Stimulated activated naive CD8-positive, alpha-beta T cell treated with anti-CD3 and anti-CD28 coated beads, Interleukin-15, Interleukin-2, amounts not matched to agents 100 U/mL and 50 U/mL, for 24 hours (primary cell): Measurements from ENCODE around the gene HOXB4.

Source experiments
- ATAC-seq: fragments of 150-1000 bp; cut with Tn5 transposase; one replicate; pipeline ENCODE4 v1.10.0; 2021
- DNase-seq: peaks from one replicate; pipeline ENCODE4 v3.0.0; 2021

The HOXB4 gene

GRCh38 chr17:48559122-48559839 lies 18.9 kb downstream of the HOXB4 start:
- DNase-seq, result no peak
- no peak for ATAC-seq

DNA sequence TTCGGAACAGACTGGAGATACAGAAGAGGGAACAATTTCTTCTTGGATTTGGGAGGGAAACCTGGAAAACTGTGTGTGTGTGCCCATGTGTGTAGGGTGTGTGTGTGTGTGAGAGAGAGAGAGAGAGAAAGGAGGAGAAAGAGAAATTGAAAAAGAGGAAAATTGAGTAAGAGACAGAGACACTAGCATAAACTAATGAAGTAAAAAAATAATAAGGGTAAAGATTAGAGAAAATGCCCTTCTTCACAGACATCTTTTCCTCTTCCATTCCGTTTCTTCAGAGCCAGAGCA lies 19.4 kb downstream of the HOXB4 start:
- ATAC-seq (no peak), DNase-seq (no peak)

- ATAC-seq (no peak), DNase-seq (no peak)
Measured at GRCh38 chr17:48558057-48558830, 19.9 kb downstream of the HOXB4 start.

GRCh38 chr17:48556576-48557401 lies 21.4 kb downstream of the HOXB4 start:
- ATAC-seq (no peak), DNase-seq (no peak)

- ATAC-seq, result no peak
- no peak for DNase-seq
Measured at GRCh38 chr17:48556229-48556575, 21.9 kb downstream of the HOXB4 start.

DNA sequence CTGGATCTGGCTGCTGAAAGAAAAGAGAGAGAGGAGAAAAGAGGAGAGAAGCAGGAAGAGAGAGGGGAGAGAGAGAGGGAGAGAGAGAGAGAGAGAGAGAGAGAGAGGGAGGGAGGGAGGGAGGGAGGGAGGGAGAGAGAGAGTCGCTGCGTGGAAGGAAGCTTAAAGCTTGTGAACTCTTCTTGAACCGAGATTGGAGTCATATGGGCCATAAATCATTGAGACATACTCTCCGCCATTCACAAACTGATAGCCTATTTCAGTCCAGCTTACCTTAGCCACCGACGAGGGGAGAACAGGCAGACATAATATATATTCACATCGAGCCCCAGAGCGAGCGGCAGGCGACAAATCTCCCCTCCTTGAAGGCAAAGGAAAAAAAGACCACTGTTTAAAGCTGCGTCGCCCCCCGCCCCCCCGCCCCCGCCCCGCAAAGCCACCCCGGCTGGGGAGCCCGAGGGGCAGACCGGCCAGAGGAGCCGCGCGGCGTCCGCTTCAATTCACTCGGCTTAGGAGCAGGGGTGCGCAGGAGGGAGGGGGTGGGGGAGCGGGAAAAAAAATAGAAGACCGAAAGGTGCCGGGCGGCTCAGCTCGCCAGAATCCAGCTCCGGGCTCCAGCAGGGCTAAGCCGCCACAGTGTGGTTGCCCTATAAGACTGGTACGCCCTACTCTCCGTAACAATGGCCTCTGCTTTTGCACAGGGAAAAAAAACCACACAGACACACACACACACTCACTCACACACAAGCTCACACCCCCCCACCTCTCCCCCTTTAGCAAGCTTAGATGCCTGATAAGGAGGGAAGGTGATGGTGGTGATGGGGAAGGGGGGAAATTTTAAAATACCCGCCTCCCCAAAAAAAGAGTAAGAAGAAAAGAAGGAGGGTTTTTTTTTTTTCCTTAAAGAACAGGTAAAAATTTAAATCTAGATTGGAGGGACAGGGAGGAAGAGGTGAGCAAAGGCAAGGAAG lies 22.6 kb downstream of the HOXB4 start:
- ATAC-seq (peak; percentile 19), DNase-seq (no peak)

- DNase-seq (no peak), ATAC-seq (no peak)
Measured at GRCh38 chr17:48554412-48555257, 23.5 kb downstream of the HOXB4 start.

GRCh38 chr17:48553826-48554225 lies 24.3 kb downstream of the HOXB4 start:
- no peak for ATAC-seq

DNA sequence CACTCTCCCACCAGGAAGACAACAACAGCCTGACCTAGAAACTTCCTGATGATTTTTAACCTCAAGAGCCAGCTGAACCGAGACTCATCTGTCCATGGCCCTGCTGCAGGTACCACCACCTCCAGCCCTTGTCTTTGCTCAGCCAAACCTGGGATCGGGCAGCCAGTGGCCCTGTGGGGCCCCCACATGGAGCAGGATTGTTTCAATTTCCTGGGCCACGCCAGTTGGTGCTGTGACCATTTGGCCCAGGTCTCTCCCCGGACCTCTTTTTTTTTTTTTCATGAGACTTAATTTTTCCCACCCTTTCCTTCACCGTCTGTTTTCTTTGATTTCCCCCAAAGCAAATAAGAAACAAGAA lies 25.0 kb downstream of the HOXB4 start:
- no peak for DNase-seq
- ATAC-seq, result no peak

More at GRCh38 chr17:48553826-48554225, 24.3 kb downstream of the HOXB4 start:
- no peak for DNase-seq

- ATAC-seq (no peak), DNase-seq (no peak)
Measured at GRCh38 chr17:48552466-48553189, 25.5 kb downstream of the HOXB4 start.

DNA sequence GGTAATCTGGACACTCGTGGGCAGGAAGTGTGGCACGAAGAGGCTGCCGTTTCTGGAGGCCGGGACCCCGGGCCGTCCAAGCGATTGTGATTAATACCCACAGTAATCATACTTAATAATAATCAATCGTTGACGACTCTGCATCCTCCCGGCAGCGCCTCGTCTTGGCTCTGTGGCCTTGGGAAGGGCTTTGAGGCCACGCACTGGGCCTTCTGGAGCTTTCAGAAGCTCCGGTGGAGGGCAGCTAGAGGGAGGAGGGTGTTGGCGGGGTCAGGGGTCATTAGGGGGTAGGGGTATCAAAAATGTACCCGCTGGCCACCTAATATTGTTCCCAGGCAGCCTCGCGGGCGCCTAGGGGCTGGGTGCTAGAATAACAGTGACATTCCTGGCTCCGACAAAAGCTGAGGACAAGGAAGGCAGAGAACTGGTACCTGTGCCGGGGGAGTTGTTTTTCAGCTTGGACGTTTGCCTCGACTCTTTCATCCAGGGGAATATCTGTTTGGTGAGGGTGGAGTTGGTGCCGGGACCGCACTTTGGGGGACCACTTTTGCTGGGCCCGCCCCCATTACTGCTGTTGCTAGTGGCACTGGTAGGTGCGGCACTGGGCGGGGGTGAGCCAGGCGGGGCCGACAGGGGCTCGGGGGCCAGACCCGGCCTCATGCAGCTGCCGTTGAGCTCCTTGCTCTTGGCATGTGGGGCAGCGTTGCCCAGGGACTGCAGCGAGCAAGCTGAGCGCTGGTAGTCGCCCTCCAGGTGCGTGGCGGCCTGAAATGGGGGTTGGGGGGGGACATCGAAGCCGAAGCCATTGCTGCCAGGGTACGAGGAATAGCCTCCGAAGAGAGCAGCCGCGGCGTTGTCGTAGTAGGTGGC lies 26.3 kb downstream of the HOXB4 start:
- DNase-seq (no peak), ATAC-seq (no peak)

- ATAC-seq (no peak), DNase-seq (no peak)
Measured at GRCh38 chr17:48551214-48551555, 27.0 kb downstream of the HOXB4 start.

- DNase-seq, result no peak
- no peak for ATAC-seq
Measured at GRCh38 chr17:48550502-48551213, 27.5 kb downstream of the HOXB4 start.

DNA sequence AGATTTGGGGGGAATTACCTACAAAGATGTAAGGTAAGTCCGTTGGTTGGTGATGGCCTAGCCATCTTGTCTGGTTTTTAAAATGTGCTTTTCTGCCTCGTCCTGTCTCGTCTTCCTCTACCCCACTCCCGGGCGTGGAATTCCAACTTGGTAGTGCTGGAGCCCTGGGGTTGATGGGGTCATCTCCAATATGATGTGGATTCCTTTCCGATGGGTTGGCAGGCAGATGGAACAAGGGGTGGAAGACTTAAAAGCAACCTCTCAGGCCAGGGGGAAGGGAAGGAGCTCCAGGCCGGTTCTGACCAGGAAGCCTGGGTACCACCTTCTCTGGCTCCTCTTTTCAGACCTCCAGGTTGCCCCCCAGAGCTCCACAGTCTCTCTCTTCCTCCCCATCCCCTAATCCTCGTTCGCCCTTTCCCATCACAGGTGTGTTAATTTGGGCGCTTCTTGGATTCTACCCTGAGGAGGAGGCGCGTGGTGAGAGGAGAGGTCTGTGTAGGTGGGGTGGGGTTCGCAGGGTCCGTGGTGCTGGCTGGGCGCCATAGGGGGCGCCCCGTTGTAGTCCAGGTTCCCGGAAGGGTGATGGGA lies 28.1 kb downstream of the HOXB4 start:
- no peak for DNase-seq

DNA sequence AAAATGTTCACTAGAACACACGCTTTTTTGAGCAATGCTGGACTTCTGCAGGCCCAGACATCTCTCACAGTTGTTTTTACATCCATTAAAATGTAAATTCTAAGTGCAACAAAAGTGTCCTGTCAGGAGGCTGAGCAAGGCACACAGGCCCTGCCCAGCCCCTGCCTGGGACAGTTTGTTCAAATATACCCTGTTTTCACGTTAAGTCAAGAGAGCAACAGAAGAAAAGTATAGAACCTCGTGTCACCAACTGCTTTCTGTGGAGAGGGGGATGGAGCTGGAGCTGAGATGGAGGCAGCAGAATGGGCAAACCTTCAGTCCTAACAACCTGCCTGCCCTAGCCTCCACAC lies 28.9 kb downstream of the HOXB4 start:
- ATAC-seq, result no peak
- DNase-seq, result no peak

More for the DNA sequence above, 28.1 kb downstream of the HOXB4 start:
- ATAC-seq, result no peak

DNA sequence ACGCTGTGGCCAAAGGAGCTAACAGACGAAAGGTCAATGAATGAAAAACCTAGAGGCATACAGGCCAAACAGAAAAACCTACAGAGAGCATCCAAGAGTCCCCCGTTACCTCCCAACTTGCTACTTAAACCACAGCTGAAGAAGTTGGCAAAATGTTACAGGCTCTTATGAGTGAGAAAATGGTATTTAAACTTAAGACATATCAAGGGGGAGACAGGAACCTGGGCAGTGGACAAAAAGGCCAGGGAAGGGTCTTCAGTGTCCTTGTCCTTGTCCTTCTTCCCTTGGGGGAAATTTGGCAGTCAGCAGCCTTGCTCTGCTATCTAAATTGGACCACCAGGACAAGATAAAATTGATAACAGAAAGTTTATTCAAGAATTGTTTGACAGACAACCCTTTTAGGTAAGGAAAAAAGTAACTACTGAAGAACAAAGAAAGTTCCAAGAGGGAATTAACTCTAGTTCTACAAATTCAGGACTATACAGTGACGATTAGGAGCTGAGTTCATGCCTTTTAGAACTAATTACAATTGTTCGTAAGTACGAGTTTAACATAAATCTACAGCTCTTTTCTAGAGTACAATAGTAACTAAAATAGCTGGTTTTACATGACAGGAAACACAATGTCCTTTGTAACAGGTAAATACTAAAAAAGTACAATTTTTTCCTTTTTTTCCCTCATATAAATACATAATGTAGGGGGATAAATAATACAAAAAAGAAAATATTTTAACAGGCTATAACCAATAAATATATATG lies 29.4 kb downstream of the HOXB4 start:
- ATAC-seq, result no peak

DNA sequence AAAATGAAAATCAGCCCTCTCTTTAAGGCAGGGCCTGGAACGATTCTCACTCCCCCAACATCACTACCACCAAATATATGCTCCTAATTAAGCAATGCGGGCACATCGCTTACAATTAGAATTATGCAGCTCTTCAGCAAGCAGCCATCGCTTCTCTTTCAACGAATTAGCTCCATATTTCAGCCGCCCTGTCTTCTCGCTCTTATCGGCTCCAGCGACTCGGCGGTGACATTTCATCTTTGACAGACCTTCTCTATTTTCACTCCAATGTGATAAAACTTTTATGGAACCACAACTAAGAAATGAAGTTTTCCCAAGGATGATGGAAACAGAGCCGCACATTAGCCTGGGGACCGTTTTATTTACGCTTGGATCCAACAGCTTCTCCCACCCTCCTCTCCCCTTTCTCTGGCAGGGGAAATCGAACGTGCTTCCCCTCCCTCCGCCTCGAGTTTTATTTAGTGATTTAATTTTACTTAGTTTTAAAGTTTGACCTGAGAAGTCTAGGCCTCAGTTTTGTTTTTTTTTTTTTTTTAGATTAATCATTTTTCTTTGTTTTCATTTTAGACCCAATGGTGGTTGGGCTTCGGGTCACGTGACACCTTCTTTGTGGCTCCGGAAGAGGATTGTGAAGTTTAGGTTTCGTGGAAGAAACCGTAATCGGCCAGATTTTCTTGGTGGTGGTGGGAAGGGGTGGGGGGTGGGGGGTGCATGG lies 30.2 kb downstream of the HOXB4 start:
- DNase-seq (peak; percentile 30), ATAC-seq (no peak)

More for the DNA sequence above, 29.4 kb downstream of the HOXB4 start:
- no peak for DNase-seq
